ENCODE results near the gene TPP2. TPM values are rescaled to one million over a fixed set of nuclear protein-coding genes. Genes with fewer than 3 reads are reported as not detected.

The TPP2 gene
- total and polyA plus RNA-seq, 4 donors, result 14.0 to 55.6 (median 22.4) TPM

GRCh38 chr13:102558029-102558428 lies 38.8 kb upstream of the TPP2 start:
- WGBS, result 68% methylated on average over 2 of the region's 2 CpGs
- Histone ChIP-seq H3K36me3 (ENCODE audit: control insufficient read depth in 4 of 4, insufficient read depth in 3 of 4, low read depth in 1 of 4, low read length in 3 of 4) (no peaks in the 10 kb centered on the region), H3K9ac (ENCODE audit: low read depth in 1 of 2, low read length in 2 of 2) (no peak overlapping the region), H3K9me3 (ENCODE audit: control insufficient read depth in 4 of 4, low read length in 3 of 4) (no peaks in the 10 kb centered on the region), H3K4me3 (ENCODE audit: low read depth in 1 of 3, low read length in 3 of 3) (no peak overlapping the region), H3K4me1 (ENCODE audit: control insufficient read depth in 4 of 4, insufficient read depth in 4 of 4, low read length in 3 of 4) (peaks cover 0 to 4% (median 0%) of the 10 kb centered on the region in 4 donors), H3K27ac (ENCODE audit: low read depth in 1 of 2, low read length in 2 of 2) (no peak overlapping the region), H3K27me3 (ENCODE audit: control insufficient read depth in 4 of 4, insufficient read depth in 4 of 4, low read length in 3 of 4) (no peaks in the 10 kb centered on the region)
- TF ChIP-seq FOXA1 (IDR thresholded peaks at IDR 0.05), result no peak
- TF ChIP-seq ZBTB33 (IDR thresholded peaks at IDR 0.05), result no peak
- TF ChIP-seq RAD21 (IDR thresholded peaks at IDR 0.05), result no peak
- no peak for TF ChIP-seq HNF4A (conservative IDR thresholded peaks at IDR 0.05)
- TF ChIP-seq FOXA2 (IDR thresholded peaks at IDR 0.05), result no peak
- DNase-seq (ENCODE audit: low spot score), result no peak

GRCh38 chr13:102561933-102562332 lies 34.9 kb upstream of the TPP2 start:
- 20% methylated on average over 1 of the region's 1 CpG for WGBS
- no peak for DNase-seq (ENCODE audit: low spot score)
- H3K4me1 ChIP-seq (ENCODE audit: control insufficient read depth in 4 of 4, insufficient read depth in 4 of 4, low read length in 3 of 4), result peaks cover 0 to 18% (median 9%) of the 10 kb centered on the region in 4 donors
- no peak overlapping the region for H3K27ac ChIP-seq (ENCODE audit: low read depth in 1 of 2, low read length in 2 of 2)
- TF ChIP-seq HNF4G (IDR thresholded peaks at IDR 0.05) (peak; percentile 41), MAX (IDR thresholded peaks at IDR 0.05) (no peak), EGR1 (IDR thresholded peaks at IDR 0.05; ENCODE audit: low read depth in 2 of 2) (no peak), HNF4A (conservative IDR thresholded peaks at IDR 0.05) (peak; percentile 63 to 84), FOXA2 (IDR thresholded peaks at IDR 0.05) (no peak), FOXA1 (IDR thresholded peaks at IDR 0.05) (no peak), YY1 (IDR thresholded peaks at IDR 0.05) (no peak), TAF1 (conservative IDR thresholded peaks at IDR 0.05) (no peak), GABPA (IDR thresholded peaks at IDR 0.05 in 1 of 2, conservative IDR thresholded peaks at IDR 0.05 in 1 of 2) (no peak), REST (IDR thresholded peaks at IDR 0.05) (no peak), SP1 (IDR thresholded peaks at IDR 0.05) (peak; percentile 50), ATF3 (IDR thresholded peaks at IDR 0.05) (no peak), RXRA (IDR thresholded peaks at IDR 0.05) (peak in 1 of 2 donors; percentile 11), CTCF (IDR thresholded peaks at IDR 0.05; ENCODE audit: low read depth, low read length, missing input control) (no peak), JUND (IDR thresholded peaks at IDR 0.05) (no peak), NR2F2 (IDR thresholded peaks at IDR 0.05) (no peak), RAD21 (IDR thresholded peaks at IDR 0.05) (no peak), ZBTB33 (IDR thresholded peaks at IDR 0.05) (no peak)
- H3K9ac ChIP-seq (ENCODE audit: low read depth in 1 of 2, low read length in 2 of 2), result no peak overlapping the region
- no peaks in the 10 kb centered on the region for H3K9me3 ChIP-seq (ENCODE audit: control insufficient read depth in 4 of 4, low read length in 3 of 4)
- H3K36me3 ChIP-seq (ENCODE audit: control insufficient read depth in 4 of 4, insufficient read depth in 3 of 4, low read depth in 1 of 4, low read length in 3 of 4), result no peaks in the 10 kb centered on the region
- H3K4me3 ChIP-seq (ENCODE audit: low read depth in 1 of 3, low read length in 3 of 3), result no peak overlapping the region
- H3K27me3 ChIP-seq (ENCODE audit: control insufficient read depth in 4 of 4, insufficient read depth in 4 of 4, low read length in 3 of 4), result no peaks in the 10 kb centered on the region

All from liver (tissue), 9 donors.